Neuron (in vitro differentiated cells): ENCODE data around the gene C2CD3.
A peak's percentile ranks its signal among the peaks of the same experiment; 100 is the strongest.

Source experiments
- H2AFZ ChIP-seq: one replicate; pipeline ENCODE4 v1.6.1; 2013; ENCODE audit warnings: low read depth, mild to moderate bottlenecking, inconsistent platforms, low read length, moderate library complexity
- H3K27me3 ChIP-seq: one replicate; pipeline ENCODE4 v1.6.1; 2013; ENCODE audit warnings: low read length; ENCODE audit not compliant: insufficient read depth
- H3K36me3 ChIP-seq: one replicate; pipeline ENCODE4 v1.6.1; 2013; ENCODE audit warnings: low read length; ENCODE audit not compliant: insufficient read depth
- H3K4me1 ChIP-seq: one replicate; pipeline ENCODE4 v1.6.1; 2013; ENCODE audit warnings: low read length; ENCODE audit not compliant: insufficient read depth
- H3K4me3 ChIP-seq: 2 replicates; pipeline ENCODE4 v1.5.1; 2013; ENCODE audit warnings: mild to moderate bottlenecking, low read length, moderate library complexity
- H3K9me3 ChIP-seq: one replicate; pipeline ENCODE4 v1.6.1; 2013; ENCODE audit warnings: low read length

C2CD3 gene

GRCh38 chr11:74170694-74171629 is at the start of gene C2CD3, which contains the start of gene PPME1:
Gene C2CD3, minus strand, starts transcription at chr11:74171002. Its CDS starts 210 bp downstream, at chr11:74170792.
Gene PPME1, plus strand, starts transcription at chr11:74171289. Its CDS starts 133 bp downstream, at chr11:74171422.
- Histone ChIP-seq H2AFZ (peak within 1 kb of the TSS; percentile 51), H3K4me3 (peak within 1 kb of the TSS; percentile 76), H3K27me3 (no peaks in the 10 kb centered on the region), H3K36me3 (peaks cover 20% of the 10 kb centered on the region), H3K4me1 (peaks cover 25% of the 10 kb centered on the region), H3K9me3 (no peaks in the 10 kb centered on the region)

GRCh38 chr11:74220376-74220775 is 49.6 kb upstream of the C2CD3 start:
- Histone ChIP-seq H3K27me3 (no peaks in the 10 kb centered on the region), H2AFZ (no peak overlapping the region), H3K36me3 (peaks cover 8% of the 10 kb centered on the region), H3K4me1 (no peaks in the 10 kb centered on the region), H3K9me3 (peaks cover 2% of the 10 kb centered on the region), H3K4me3 (no peak overlapping the region)

GRCh38 chr11:74212533-74212932 is 41.7 kb upstream of the C2CD3 start:
- Histone ChIP-seq H2AFZ (no peak overlapping the region), H3K9me3 (peaks cover 21% of the 10 kb centered on the region), H3K27me3 (no peaks in the 10 kb centered on the region), H3K4me1 (no peaks in the 10 kb centered on the region), H3K4me3 (no peak overlapping the region), H3K36me3 (peaks cover 50% of the 10 kb centered on the region)

- Histone ChIP-seq H3K4me1 (no peaks in the 10 kb centered on the region), H3K36me3 (peaks cover 70% of the 10 kb centered on the region), H2AFZ (no peak overlapping the region), H3K9me3 (peaks cover 15% of the 10 kb centered on the region), H3K4me3 (no peak overlapping the region), H3K27me3 (no peaks in the 10 kb centered on the region)
Measured at GRCh38 chr11:74208507-74208906, 37.7 kb upstream of the C2CD3 start.

GRCh38 chr11:74206746-74207145 is 35.9 kb upstream of the C2CD3 start:
- H3K27me3 ChIP-seq: no peaks in the 10 kb centered on the region
- no peaks in the 10 kb centered on the region for H3K9me3 ChIP-seq
- no peak overlapping the region for H3K4me3 ChIP-seq
- H3K4me1 ChIP-seq: no peaks in the 10 kb centered on the region
- H3K36me3 ChIP-seq: peaks cover 54% of the 10 kb centered on the region
- no peak overlapping the region for H2AFZ ChIP-seq

GRCh38 chr11:74205181-74205580 is 34.4 kb upstream of the C2CD3 start:
- Histone ChIP-seq H3K36me3 (peaks cover 45% of the 10 kb centered on the region), H3K4me3 (no peak overlapping the region), H2AFZ (no peak overlapping the region), H3K9me3 (no peaks in the 10 kb centered on the region), H3K27me3 (no peaks in the 10 kb centered on the region), H3K4me1 (no peaks in the 10 kb centered on the region)

GRCh38 chr11:74204701-74205100 is 33.9 kb upstream of the C2CD3 start:
- no peaks in the 10 kb centered on the region for H3K9me3 ChIP-seq
- no peak overlapping the region for H2AFZ ChIP-seq
- no peaks in the 10 kb centered on the region for H3K4me1 ChIP-seq
- no peaks in the 10 kb centered on the region for H3K27me3 ChIP-seq
- peaks cover 40% of the 10 kb centered on the region for H3K36me3 ChIP-seq
- H3K4me3 ChIP-seq: no peak overlapping the region

GRCh38 chr11:74203966-74204365 is 33.2 kb upstream of the C2CD3 start:
- H3K4me3 ChIP-seq: no peak overlapping the region
- no peaks in the 10 kb centered on the region for H3K27me3 ChIP-seq
- H3K36me3 ChIP-seq: peaks cover 36% of the 10 kb centered on the region
- no peaks in the 10 kb centered on the region for H3K4me1 ChIP-seq
- H3K9me3 ChIP-seq: no peaks in the 10 kb centered on the region
- H2AFZ ChIP-seq: no peak overlapping the region

- Histone ChIP-seq H3K4me1 (no peaks in the 10 kb centered on the region), H3K9me3 (peaks cover 2% of the 10 kb centered on the region), H3K27me3 (no peaks in the 10 kb centered on the region), H3K36me3 (peaks cover 2% of the 10 kb centered on the region), H3K4me3 (no peak overlapping the region), H2AFZ (no peak overlapping the region)
Measured at GRCh38 chr11:74196781-74197486, 26.1 kb upstream of the C2CD3 start.

- Histone ChIP-seq H3K27me3 (no peaks in the 10 kb centered on the region), H3K4me1 (no peaks in the 10 kb centered on the region), H3K4me3 (no peak overlapping the region), H3K36me3 (peaks cover 2% of the 10 kb centered on the region), H2AFZ (no peak overlapping the region), H3K9me3 (peaks cover 4% of the 10 kb centered on the region)
Measured at GRCh38 chr11:74195828-74196227, 25.0 kb upstream of the C2CD3 start.

GRCh38 chr11:74185695-74186094 is 14.9 kb upstream of the C2CD3 start:
- Histone ChIP-seq H2AFZ (no peak overlapping the region), H3K9me3 (peaks cover 3% of the 10 kb centered on the region), H3K36me3 (peaks cover 5% of the 10 kb centered on the region), H3K27me3 (no peaks in the 10 kb centered on the region), H3K4me1 (no peaks in the 10 kb centered on the region), H3K4me3 (no peak overlapping the region)

GRCh38 chr11:74185285-74185684 is 14.5 kb upstream of the C2CD3 start:
- Histone ChIP-seq H3K9me3 (peaks cover 3% of the 10 kb centered on the region), H2AFZ (no peak overlapping the region), H3K27me3 (no peaks in the 10 kb centered on the region), H3K36me3 (peaks cover 5% of the 10 kb centered on the region), H3K4me3 (no peak overlapping the region), H3K4me1 (no peaks in the 10 kb centered on the region)

GRCh38 chr11:74182635-74183034 is 11.8 kb upstream of the C2CD3 start:
- Histone ChIP-seq H2AFZ (no peak overlapping the region), H3K9me3 (no peaks in the 10 kb centered on the region), H3K36me3 (peaks cover 10% of the 10 kb centered on the region), H3K4me1 (no peaks in the 10 kb centered on the region), H3K4me3 (no peak overlapping the region), H3K27me3 (no peaks in the 10 kb centered on the region)
